DMS 273 treated with DMSO at 0.1 percent for 48 hours (cell line): Measurements from ENCODE around the gene SH3BGRL3.

Experiments
- DNase-seq: peaks from one replicate; lab custom pipeline; 2025; lab: John Stamatoyannopoulos, UW

Gene SH3BGRL3

DNA sequence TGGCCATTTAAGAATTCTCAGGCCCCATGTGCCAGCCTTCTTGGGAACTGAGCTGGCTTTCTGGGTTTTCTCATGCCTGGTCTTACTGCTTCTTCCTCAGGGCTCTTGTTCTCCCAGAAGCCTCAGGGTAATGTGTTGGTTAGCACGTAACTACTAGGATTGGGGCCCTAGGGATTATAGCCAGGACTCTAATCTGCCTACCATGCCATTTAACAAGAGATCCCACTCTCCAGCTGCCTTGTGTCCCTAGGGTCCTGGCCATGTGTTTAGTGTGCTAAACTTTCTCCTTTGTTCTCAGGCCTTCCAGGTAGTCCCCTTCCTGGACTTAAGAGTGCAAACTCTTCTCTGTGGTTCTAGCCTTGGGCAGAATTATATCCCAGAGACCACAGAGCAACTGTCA, 2.2 kb upstream of the SH3BGRL3 start:
- peak; percentile 23 for DNase-seq

- DNase-seq = no peak
These were observed 1.6 kb upstream of the SH3BGRL3 start for GRCh38 chr1:26278303-26278702.

- peak; percentile 84 for DNase-seq
These were observed 996 bp upstream of the SH3BGRL3 start for GRCh38 chr1:26278724-26279455.

DNA sequence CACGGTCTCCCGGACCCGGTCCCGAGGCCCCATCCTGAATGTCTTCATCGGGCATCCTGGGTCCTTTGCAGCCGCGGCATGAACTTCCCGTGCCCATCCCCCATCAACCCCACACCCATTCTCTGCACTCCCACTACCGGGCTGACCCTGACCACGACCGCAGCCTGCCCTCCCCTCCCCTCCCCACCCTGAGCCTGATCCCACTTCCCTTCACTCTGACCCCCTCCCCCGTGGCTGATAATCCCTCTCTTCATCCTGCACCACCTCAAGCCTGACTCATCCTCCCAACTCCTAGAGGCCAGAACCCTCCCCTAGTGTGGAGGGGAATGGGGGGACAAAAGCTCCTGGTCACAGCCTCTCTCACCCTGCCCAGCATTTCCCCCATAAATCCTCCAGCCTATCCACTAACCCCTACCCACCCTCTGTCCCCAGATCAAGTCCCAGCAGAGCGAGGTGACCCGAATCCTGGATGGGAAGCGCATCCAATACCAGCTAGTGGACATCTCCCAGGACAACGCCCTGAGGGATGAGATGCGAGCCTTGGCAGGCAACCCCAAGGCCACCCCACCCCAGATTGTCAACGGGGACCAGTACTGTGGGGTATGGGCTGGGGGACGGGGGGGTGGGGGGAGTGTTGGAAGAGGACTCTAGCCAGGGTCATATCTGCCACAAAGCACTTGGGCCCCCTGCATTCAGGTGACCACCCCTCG, 602 bp downstream of the SH3BGRL3 start:
- DNase-seq = no peak

DNA sequence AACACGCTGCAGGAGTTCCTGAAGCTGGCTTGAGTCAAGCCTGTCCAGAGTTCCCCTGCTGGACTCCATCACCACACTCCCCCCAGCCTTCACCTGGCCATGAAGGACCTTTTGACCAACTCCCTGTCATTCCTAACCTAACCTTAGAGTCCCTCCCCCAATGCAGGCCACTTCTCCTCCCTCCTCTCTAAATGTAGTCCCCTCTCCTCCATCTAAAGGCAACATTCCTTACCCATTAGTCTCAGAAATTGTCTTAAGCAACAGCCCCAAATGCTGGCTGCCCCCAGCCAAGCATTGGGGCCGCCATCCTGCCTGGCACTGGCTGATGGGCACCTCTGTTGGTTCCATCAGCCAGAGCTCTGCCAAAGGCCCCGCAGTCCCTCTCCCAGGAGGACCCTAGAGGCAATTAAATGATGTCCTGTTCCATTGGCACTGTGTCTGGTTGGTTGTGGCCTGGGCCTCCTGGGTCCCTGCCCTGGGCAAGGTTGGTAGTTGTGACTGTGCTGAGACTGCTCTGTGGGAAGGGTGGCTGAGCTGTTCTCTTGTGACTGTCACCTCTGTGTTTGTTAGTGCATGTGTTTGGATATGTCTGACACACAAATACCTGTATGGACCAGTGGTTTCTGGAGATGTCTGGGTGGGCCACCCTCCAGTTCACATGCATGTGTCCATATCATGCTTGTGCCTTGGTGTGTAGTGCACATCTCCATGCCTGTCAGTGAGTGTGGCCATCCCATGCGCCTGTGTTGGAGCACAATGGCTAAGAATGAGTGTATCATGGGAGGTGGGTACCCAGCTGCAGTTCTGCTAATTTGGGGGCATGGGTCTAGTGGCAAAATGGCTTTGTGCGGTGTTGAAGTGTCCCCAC, 1.4 kb downstream of the SH3BGRL3 start:
- DNase-seq = no peak

DNA sequence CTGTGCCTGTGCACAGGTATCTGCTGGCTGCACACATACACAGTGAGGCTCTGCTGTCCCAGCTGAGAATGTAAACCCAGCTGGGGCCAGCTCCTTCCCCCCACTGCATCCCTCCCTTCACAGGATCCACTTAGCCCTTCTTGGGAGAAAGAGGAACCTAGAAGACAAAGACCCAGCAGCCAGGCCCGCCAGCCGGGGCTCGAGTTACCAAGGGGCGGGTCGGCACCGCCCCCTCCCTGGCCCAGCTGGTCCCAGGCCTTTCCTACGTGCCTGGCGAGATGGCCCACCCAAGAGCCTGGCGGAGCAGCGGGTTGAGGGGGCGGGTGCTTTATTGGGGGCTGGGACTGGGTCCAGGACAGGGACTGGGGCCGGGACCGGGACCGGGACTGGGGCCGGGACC, 2.1 kb downstream of the SH3BGRL3 start:
- no peak for DNase-seq

DNA sequence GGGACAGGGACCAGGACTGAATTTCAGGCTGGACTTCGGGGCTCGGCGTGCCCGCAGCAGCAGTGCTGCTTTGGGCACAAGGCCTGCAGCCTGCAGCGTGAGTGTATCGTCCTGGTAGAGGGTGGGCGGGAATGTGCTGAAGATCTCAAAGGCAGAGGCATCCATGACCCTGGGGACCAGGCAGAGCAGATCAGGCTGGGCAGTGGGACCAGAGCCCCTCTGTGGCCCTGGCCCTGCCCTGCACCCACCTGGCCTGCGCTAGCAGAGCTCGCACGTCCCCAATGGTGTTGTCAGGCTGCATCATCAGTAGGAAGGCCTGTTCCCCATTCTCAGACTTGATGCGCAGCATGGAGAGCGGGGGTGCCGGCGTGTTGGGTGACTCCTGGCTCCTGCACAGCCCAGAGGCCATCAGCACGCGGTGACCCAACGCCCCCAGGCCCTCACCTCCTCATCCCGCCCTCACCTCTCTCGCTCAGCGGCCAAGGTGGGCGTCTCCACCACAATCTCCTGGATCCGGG, 2.6 kb downstream of the SH3BGRL3 start:
- DNase-seq = no peak

DNA sequence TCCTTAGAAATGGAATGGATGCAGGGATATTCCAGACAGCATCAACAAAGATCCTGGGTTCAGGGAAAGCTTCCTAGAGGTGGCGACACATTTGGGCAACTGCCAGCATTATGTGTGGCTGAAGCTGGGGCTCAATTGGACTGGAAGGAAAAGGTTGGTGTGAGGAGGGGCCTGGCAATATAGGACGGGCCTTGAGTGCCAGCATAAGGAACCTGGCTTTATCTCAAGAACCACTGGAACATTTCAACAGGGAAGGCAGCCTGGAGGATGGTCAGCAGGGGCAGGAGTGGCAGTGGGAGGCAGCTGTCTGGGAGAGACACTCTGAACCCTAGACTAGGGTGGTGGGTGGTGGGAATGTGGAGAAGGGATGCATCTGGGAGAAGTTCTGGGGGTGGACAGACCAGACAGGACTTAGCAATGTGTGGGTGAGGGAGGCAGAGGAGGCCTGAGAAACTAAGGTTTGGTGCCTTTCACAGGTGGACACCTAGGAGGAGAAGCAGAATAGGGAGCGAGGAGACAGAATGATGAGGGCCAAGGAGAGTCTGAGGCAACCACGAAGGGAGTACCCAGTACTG, 3.5 kb downstream of the SH3BGRL3 start:
- DNase-seq = no peak

DNA sequence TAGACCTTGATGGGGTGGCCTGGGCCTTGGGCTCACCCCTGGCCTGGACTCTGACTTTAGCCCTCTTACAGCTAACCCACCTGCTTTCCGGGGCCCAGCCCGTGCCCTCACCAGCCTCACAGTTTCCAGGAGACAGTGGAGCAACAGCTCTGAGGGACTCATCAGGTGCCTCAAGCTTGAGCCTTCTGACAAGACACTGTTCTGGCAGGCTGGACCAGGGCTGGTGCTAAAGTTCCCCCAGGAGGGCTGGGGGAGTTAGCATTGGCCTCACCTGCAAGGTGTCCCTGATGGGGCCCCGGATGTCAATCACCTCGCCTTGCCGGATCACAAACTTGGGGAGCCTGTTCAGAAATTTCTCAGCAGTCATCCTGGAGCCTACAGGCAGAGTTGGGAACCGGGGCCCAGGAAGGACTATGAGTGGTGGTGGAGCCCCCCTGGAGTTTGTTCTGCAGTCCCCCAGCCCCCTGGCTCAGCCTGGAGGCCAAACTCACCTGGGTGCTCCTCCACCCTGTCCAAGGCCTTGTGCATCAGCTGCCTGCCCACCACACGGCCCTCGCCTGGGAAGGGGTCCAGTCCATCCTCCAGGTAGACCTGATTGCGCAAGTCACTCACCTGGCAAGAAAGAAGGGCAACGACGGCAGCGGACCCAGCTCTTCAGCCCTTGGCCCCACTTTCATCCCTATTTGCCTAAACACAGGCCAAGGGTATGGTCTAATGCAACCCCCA, 4.1 kb downstream of the SH3BGRL3 start:
- DNase-seq = no peak

- DNase-seq = no peak
These were observed 4.9 kb downstream of the SH3BGRL3 start for GRCh38 chr1:26284597-26285347.

- DNase-seq = no peak
These were observed 5.6 kb downstream of the SH3BGRL3 start for GRCh38 chr1:26285366-26286063.

DNA sequence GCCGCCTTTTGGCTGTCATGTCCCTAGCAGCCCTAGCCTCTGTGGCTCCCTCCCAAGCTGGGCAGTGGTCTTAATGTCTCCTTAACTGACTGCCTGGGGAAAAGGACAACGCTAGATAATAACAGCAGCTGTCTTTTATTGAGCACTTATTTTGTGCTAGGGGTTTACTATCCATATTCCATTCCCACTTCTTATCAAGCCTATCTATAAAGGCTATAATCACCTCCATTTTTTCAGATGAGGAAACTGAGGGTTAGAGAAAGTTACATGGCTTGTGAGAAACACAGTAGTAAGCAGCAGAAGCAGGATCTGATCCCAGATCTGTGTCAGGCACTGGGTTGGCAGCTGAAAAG, 6.2 kb downstream of the SH3BGRL3 start:
- no peak for DNase-seq

DNA sequence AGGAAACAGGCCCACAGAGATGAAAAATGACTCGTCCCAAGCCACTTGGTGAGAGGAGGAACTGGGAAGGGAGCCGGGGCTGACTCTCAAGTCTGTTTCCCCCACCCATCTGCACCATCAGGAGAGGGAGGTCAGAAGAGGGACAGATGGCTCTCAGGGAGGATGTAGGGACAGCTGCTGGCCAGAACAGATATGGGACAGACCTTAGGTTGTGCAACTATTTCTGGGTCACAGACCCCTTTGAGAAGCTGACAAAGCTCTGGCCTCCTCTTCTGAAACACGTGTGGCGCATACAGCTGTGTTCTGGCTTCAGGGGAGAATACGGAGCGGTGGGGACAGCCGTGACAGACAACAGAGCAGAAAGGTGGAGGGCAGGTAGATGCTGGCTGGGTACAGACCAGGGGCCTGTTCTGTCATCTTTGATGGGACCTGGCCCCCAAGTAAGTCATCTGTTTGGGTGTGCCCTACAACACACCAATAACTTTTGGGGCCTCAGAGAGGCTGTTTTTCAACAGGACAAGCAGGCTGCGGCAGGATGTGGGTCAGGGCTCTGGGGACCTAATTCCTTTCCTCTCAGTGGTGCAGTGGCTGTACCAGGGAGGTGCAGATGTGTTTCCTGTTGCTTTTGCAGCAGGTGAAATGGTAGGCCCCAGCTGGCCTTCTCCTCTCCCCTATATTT, 7.3 kb downstream of the SH3BGRL3 start:
- DNase-seq = peak; percentile 45

DNA sequence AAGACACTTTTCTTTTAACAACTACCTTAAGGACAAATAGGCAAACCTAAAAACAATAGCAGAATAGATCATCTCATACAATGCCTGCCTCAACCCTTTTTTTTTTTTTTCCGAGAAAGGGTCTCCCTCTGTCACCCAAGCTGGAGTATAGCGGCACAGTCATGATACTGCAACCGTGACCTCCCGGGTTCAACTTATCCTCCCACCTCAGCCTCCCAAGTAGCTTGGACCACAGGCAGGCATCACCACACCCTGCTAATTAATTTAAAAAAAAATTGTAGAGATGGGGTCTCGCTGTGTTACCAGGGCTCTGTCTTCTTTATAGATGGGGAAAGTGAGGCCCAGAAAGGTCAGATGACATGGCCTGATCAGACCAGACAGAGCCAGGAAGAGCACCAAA, 7.9 kb downstream of the SH3BGRL3 start:
- DNase-seq = no peak

DNA sequence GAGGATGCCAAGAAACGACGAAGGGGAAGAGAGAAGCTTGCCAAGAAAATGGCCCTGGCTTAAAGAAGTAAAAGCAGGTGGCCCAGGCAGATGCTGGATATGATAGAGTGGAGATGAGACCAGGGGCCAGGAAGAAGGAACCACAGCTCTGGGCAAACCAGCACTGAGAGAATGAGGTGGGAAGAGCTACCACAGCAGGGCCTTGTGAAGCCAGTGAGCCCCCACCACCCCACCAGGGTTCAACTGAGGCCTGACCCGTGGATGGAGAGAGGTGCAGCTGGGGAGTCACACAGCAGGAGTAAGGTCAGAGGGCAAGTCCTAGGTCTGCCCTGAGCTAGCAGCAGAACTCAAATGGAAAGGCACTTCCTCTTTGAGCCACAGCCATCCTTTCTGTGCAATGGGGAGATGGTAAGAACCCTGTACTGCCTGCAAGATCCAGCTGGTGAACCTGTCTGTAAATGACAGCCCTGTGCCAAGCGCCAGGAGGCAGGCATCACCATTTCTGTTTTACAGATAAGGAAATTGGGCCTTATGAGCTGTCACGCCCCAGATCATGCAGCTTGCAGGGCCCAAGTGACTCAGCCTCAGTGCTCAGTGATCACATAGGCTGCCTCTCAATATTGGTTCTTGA, 8.5 kb downstream of the SH3BGRL3 start:
- peak; percentile 26 for DNase-seq

DNA sequence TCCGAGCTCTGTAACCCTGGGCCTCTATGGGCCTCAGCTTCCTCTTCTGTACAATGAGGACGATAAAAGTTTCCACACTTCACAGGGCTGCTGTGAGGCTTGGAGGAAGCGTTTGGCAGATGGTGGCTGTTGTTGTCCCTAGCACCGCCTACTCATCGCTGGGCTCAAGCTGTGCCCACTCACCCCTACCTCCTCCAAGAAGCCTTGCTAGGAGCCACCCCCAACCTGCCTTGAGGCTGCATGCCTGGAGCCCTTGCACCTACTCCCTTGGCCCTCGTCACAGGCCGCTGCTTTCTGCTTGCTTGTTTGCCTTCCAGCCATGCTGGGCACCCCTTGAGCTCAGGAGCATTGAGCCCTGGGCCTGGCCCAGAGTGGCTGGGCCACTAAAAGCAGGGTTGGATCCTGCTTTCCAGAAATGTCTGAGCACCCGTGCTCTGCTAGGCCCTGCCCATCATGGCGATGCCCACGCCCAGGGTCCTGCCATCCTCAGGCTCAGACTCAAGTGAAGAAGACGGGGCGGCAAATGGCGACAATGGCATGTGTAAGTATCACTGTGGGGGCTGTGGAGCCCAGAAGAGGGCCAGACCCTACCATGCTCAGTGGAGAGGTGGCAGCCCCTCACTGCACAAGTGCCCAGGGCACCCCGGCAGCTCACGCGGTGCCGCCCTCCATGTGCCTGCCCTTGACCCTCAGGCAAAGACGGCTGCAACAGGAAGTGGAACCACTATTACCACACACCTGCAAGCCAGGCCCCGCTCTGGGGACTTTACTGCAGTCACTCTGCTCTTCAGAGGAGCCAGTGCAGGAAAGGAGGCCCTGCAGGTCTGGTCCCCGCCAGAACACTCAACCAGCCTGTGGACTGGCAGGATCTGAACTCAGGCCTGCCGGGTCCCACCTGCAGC, 9.5 kb downstream of the SH3BGRL3 start:
- peak; percentile 72 for DNase-seq

GRCh38 chr1:26290122-26290881, 10.4 kb downstream of the SH3BGRL3 start:
- no peak for DNase-seq
